NCI-H1436 (cell line): ENCODE results near the gene PPM1F.
"Not testable (repeated sequence)": the region's sequence is repeated elsewhere in the genome, so short reads cannot be mapped to it uniquely, and the experiment has no call there.

ENCODE experiments used
- DNase-seq: peaks from one replicate; lab custom pipeline; 2025; lab: John Stamatoyannopoulos, UW

PPM1F gene

DNA sequence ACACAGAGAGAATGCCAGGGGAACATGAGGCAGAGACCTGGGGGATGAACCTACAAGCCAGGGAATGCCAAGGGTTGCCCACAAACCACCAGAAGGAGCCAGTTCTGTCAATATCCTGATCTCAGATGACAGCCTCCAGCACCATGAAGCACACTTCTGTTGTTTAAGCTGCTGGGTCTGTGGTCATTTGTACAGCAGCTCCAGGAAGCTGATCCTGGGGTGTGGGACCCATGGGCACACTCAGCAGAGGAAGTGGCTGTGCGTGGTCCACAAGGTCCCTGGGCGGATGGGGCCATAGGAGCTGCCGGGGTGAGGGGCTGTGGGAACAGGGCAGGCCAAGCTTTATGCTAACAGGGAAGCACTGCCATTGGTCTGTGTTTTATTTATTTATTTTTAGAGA is 12.1 kb downstream of the PPM1F start:
- no peak for DNase-seq

GRCh38 chr22:21939935-21940334 is 12.7 kb downstream of the PPM1F start:
- DNase-seq = not testable (repeated sequence)

DNA sequence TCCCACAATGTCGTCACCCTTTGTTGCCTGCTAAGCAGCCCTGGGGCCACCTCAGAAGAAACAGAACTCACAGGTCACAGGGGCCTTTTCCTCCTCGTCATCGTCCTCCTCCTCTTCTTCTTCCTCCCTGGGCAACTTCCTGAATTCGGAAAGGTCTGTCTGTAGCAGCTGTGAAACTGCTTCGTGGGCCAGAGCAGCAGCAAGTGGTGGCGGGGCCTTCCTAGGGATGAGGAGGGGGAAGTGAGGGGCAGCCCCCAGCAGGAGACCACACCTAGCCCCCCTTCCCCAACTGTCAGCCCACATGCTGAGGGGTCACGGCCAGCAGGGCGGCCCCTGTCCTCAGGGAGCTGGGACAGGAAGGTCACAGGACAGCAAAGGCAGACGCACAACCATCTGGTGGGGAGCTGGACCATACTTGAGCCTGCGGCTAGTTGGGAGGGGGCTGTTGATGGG is 13.2 kb downstream of the PPM1F start:
- no peak for DNase-seq

DNA sequence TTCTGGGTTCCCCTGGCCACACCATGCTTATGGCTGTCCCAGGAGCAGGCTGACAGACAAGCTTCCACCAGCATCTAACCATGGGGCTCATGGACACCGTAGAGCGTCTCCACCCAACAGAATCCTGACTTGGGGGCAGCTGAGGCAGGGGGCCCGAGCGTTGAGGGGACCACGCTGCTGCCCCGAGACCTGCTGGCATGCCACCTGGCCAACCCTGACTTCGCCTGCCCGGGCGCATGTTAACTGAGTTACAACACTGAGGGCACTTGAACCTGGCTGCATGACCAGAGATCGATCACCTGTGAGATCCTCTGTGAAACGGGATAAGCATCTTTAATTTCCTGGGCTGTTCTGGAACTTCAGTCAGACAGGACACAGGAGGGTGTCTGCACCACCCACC is 13.7 kb downstream of the PPM1F start:
- no peak for DNase-seq

DNA sequence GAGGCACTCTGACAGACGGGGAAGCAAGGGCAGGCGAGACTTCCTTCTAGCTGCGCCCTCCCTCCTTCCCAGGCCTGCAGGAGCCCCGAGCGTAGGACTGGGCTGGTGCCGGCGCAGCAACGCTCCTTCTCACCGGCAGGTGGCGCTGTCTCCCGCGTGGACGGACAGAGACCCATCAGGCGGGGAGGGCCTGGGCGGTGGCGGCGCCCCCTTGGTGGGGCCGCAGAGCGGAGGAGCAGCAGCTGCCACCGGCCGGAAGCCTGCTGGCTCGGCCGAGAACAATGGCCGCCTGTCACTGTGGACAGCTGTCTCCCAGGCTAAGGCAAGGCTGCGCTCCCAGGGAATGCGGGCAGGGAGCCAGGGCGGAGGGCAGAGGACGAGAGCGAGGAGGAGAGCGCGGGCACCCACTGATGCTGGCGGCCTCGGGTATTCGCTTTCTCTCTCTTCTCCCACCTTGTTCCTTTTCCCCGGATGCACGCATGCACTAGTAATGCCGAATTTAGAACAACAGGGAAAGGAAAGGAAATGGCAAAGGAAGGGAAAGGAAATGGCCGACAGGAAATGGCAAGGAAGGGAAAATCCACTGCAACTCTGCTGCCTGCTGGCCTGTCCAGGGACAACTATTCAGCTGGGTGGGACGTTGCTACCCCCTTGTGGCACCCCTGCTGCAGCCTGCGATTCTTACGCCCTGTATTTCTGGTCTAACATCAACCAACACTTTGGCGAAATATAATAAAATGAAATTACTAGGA is 14.4 kb downstream of the PPM1F start:
- peak; percentile 76 for DNase-seq

GRCh38 chr22:21937821-21938070 is 14.9 kb downstream of the PPM1F start:
- no peak for DNase-seq

DNA sequence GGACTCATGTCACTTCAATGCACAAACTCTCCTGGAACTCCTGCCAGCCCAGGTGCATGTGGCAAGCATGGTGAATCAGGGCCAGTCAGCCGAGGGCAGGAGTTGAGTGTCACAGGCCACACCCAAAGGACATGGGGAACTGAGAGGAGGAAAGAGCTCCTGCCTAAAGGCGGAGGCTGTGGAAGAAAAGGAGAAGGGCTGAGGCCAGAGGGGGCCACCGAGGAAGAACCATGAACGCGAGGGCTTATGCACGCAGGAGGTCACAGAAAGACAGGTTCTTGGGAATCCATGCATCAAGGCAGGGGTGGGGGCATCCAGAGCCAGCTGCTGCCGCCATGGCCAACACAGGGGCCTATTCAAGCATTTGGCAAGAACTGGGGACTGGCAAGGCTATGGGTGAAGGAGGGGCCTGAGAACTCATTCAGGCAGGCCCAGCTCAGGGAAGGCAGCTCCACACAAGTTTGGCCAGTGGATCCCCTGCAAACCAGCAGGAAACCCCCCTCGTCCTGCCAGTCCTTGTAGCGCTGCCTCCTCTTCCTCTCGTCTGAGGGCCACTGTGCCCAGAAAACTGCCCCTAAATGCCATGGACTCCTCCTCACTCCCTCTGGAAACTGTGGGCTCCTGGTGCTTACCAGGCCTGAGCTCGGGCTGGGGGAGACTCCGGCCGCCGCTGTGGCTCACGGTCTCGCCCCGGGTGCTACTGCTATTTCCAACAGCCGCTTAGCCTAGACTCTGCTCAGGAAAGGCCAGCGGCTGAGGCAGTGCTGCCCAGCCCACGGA is 15.4 kb downstream of the PPM1F start:
- no peak for DNase-seq

GRCh38 chr22:21936151-21936775 is 16.4 kb downstream of the PPM1F start:
- DNase-seq = no peak

GRCh38 chr22:21933910-21934309 is 18.7 kb downstream of the PPM1F start:
- no peak for DNase-seq

DNA sequence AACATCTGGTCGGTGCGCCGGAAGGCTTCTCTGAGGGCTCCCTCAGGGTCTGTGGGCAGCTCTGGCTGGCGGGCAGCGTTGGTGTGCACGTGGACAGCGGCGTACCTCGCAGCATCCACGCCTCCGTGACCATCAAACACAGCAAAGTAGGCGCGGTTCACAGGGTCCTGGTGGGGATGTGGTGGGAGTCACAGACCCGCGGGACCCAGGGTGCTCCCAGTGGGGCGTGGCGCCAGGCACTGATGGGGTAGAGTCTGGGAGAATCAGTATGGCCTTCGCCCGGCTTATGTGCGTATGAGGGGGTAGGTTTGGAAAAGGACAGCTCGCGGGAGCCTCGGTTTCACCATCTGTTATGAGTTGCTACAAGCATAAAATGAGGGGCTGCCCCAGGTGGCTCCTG is 19.2 kb downstream of the PPM1F start:
- DNase-seq = no peak

DNA sequence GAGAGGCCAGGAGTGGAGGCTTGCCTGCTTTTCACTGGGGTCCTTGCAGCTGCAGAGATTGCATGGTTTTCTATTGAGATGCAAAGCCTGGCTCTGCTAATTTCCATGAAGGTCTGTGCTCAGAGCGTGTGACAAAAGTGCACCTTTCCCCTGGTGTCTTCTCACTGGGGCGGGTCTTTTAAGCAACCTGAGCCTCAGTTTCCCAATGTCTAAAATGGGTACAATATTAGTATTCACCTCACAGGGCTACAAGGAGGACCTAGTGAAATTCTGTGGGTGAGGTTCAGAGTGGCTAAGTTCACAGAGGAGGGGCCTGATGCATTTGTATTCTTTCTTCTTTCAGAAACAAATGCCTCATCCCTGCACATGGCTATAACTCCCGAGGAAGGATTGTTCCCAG is 20.3 kb downstream of the PPM1F start:
- DNase-seq = no peak

- no peak for DNase-seq
Observed at GRCh38 chr22:21931056-21931455, 21.6 kb downstream of the PPM1F start.

DNA sequence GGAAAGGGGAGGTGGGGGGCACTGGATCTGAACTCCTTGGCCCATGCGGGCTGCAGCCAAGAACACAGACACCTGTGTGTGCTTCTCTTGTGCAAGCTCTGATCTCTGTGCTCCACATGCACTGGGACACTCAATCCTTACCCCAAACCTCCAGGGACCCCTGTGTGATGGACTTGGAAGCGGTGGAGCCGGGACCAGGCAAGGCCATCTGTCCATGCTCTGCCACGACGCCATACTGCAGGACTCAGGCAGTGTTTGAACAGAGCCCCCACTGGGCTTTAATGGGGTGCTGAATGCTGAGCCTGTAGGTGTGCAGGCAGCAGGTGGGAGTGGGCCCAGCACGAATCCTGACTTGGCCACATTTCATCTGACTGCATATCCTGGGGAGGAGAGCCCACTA is 23.4 kb downstream of the PPM1F start:
- DNase-seq = no peak

DNA sequence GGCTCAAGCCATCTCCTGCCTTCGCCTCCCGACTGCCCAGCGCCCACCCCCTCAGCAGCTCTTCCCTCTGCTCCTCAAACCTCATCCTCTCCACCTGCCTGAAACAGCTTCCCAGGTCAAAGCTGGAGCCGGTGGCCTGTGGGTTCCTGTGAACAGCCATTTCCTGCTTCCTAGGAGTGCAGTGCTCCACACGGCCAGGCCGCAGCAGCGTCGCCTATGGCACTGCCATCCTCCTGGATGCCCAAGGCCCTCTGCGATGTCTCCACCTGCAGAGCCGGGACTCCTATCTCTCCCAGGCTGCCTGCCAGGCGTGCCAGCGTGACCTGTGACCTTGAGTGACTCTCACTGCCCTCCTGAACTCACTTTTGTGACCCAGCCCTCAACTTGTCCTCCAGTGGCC is 24.6 kb downstream of the PPM1F start:
- DNase-seq = no peak

GRCh38 chr22:21927174-21927823 is 25.3 kb downstream of the PPM1F start:
- DNase-seq = no peak

GRCh38 chr22:21926728-21927127 is 25.9 kb downstream of the PPM1F start:
- no peak for DNase-seq

- DNase-seq = no peak
Observed at GRCh38 chr22:21923163-21923561, 29.5 kb downstream of the PPM1F start.

- DNase-seq = no peak
Observed at GRCh38 chr22:21922370-21923162, 30.1 kb downstream of the PPM1F start.

DNA sequence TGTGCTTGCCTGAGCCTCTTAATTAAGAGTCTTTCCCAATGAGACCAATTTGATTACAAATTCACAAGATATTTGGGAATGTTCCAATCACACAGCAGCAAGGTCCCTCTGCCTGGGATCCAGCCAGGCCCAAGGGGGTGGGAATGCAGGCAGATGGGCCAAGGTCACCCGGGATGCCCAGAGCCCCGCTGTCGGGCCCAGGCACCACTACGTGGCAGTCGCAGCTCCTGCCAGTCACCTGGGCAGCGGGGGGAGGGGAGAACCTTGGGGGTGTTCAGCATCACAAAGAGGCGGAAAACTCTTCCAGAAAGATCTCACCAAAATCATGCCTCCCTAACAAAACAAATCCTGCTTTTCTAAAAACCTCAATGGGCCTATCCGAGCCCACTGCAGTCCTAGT is 30.9 kb downstream of the PPM1F start:
- DNase-seq = no peak

- DNase-seq = no peak
Observed at GRCh38 chr22:21921184-21921721, 31.4 kb downstream of the PPM1F start.

- DNase-seq = no peak
Observed at GRCh38 chr22:21920341-21921183, 32.1 kb downstream of the PPM1F start.
